ENCODE measurements around the gene RNF144B. TPM values are rescaled to one million over a fixed set of nuclear protein-coding genes. Genes with fewer than 3 reads are reported as not detected.

RNF144B gene
- total and polyA plus RNA-seq, 2 of the 8 experiments (the other 6 are each of a cell fraction or from before 2014, with no cell fraction given) = 1.8 to 11.2 TPM

DNA sequence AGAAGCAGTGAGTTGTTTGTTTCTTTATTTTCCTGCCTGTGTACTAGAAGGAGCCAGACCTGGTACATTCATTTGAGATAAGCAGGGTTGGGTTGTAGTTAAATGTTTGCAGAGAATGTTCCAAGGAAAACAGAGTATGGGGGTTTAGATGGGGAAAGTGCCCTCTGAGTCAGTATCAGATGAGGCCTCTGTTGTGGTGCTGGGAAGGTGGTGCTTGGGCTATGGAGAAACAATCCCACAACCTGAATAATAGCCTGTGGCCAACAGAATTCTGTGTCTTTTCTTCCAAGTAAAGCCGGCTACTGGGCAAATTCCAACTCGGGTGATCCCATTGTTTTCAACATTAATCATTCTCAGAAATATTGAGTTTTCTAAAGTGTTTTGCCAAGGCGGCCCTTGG, 109.3 kb downstream of the RNF144B start (continued):
- TF ChIP-seq, protein P1, sequence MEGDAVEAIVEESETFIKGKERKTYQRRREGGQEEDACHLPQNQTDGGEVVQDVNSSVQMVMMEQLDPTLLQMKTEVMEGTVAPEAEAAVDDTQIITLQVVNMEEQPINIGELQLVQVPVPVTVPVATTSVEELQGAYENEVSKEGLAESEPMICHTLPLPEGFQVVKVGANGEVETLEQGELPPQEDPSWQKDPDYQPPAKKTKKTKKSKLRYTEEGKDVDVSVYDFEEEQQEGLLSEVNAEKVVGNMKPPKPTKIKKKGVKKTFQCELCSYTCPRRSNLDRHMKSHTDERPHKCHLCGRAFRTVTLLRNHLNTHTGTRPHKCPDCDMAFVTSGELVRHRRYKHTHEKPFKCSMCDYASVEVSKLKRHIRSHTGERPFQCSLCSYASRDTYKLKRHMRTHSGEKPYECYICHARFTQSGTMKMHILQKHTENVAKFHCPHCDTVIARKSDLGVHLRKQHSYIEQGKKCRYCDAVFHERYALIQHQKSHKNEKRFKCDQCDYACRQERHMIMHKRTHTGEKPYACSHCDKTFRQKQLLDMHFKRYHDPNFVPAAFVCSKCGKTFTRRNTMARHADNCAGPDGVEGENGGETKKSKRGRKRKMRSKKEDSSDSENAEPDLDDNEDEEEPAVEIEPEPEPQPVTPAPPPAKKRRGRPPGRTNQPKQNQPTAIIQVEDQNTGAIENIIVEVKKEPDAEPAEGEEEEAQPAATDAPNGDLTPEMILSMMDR (IDR thresholded peaks at IDR 0.05; ENCODE audit: control extremely low read depth in 1 of 3, insufficient read depth in 1 of 3, low read depth in 1 of 3, low read length in 3 of 3) = no peak

Measured in H1 (cell line).